ENCODE results near the gene NPHS2.
"Not testable (repeated sequence)": the region's sequence is repeated elsewhere in the genome, so short reads cannot be mapped to it uniquely, and the experiment has no call there.

DNA sequence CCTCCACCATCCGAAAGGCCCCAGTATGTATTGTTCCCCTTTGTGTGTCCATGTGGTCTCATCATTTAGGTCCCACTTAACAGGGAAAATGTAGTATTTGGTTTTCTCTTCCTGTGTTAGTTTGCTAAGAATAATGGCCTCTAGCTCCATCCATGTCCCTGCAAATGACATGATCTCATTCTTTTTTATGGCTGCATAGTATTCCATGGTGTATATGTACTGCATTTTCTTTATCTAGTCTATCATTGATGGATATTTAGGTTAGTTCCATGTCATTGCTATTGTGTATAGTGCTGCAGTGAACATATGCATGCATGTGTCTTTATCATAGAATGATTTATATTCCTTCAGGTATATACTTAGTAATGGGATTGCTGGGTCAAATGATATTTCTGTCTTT is 57.2 kb downstream of the NPHS2 start:
- not testable (repeated sequence) for TF ChIP-seq EP300 (IDR thresholded peaks at IDR 0.05)
- TF ChIP-seq, protein P1, sequence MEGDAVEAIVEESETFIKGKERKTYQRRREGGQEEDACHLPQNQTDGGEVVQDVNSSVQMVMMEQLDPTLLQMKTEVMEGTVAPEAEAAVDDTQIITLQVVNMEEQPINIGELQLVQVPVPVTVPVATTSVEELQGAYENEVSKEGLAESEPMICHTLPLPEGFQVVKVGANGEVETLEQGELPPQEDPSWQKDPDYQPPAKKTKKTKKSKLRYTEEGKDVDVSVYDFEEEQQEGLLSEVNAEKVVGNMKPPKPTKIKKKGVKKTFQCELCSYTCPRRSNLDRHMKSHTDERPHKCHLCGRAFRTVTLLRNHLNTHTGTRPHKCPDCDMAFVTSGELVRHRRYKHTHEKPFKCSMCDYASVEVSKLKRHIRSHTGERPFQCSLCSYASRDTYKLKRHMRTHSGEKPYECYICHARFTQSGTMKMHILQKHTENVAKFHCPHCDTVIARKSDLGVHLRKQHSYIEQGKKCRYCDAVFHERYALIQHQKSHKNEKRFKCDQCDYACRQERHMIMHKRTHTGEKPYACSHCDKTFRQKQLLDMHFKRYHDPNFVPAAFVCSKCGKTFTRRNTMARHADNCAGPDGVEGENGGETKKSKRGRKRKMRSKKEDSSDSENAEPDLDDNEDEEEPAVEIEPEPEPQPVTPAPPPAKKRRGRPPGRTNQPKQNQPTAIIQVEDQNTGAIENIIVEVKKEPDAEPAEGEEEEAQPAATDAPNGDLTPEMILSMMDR (IDR thresholded peaks at IDR 0.05): not testable (repeated sequence)

Measured in ovary (tissue), 3 donors.